Calu3 (cell line): Measurements from ENCODE around the gene MSMO1. TPM values are rescaled to one million over a fixed set of nuclear protein-coding genes. Genes with fewer than 3 reads are reported as not detected.

ENCODE experiments used
- BruUV-seq: library from RNA; stranded (reverse); fragments of 400-500 nt; replicated peaks from 2 replicates; lab custom pipeline; 2021; lab: Mats Ljungman, UMichigan
- CTCF ChIA-PET: fragments of 300-600 bp; sonication (Branson Sonifier 250); formaldehyde crosslinking; loops from one replicate; lab custom pipeline; 2022; ENCODE audit warnings: antibody characterized with exemption; lab: Charles Lee
- DNase-seq: peaks from one replicate; pipeline ENCODE4 v3.0.0; 2022
- H3K27ac Mint-ChIP-seq: one replicate; pipeline ENCODE4 v1.8.0; 2022; ENCODE audit warnings: mixed read lengths; ENCODE audit not compliant: unreplicated experiment
- H3K27me3 Mint-ChIP-seq: one replicate; pipeline ENCODE4 v1.8.0; 2022; ENCODE audit warnings: mixed read lengths; ENCODE audit not compliant: unreplicated experiment
- H3K36me3 Mint-ChIP-seq: one replicate; pipeline ENCODE4 v1.8.0; 2022; ENCODE audit warnings: mild to moderate bottlenecking, moderate library complexity, mixed read lengths; ENCODE audit not compliant: insufficient read depth, unreplicated experiment
- H3K4me1 Mint-ChIP-seq: one replicate; pipeline ENCODE4 v1.8.0; 2022; ENCODE audit warnings: mild to moderate bottlenecking, low read depth, mixed read lengths; ENCODE audit not compliant: unreplicated experiment
- H3K4me3 Mint-ChIP-seq: one replicate; pipeline ENCODE4 v1.8.0; 2022; ENCODE audit warnings: mild to moderate bottlenecking, low read depth, moderate library complexity, mixed read lengths; ENCODE audit not compliant: unreplicated experiment
- H3K9me3 Mint-ChIP-seq: one replicate; pipeline ENCODE4 v1.8.0; 2022; ENCODE audit warnings: low read depth, mixed read lengths; ENCODE audit not compliant: unreplicated experiment
- intact Hi-C: fragments of 100-400 bp; cut with micrococcal nuclease; formaldehyde crosslinking; loops from one replicate; pipeline ENCODE4 v1.10.0; 2022; ENCODE audit not compliant: unreplicated experiment
- total RNA-seq: library from RNA; stranded (reverse); gene quantifications from 2 replicates; pipeline ENCODE4 v1.2.3, GENCODE V29; 2022
- TF ChIP-seq, protein P1 (sequence below): fragments of 200-600 bp; IDR thresholded peaks from one replicate; pipeline ENCODE4 v1.8.0; 2022; ENCODE audit warnings: antibody characterized with exemption; ENCODE audit not compliant: unreplicated experiment

MSMO1 gene
- total RNA-seq, 1 experiment from 2014 or later: 111 TPM

DNA sequence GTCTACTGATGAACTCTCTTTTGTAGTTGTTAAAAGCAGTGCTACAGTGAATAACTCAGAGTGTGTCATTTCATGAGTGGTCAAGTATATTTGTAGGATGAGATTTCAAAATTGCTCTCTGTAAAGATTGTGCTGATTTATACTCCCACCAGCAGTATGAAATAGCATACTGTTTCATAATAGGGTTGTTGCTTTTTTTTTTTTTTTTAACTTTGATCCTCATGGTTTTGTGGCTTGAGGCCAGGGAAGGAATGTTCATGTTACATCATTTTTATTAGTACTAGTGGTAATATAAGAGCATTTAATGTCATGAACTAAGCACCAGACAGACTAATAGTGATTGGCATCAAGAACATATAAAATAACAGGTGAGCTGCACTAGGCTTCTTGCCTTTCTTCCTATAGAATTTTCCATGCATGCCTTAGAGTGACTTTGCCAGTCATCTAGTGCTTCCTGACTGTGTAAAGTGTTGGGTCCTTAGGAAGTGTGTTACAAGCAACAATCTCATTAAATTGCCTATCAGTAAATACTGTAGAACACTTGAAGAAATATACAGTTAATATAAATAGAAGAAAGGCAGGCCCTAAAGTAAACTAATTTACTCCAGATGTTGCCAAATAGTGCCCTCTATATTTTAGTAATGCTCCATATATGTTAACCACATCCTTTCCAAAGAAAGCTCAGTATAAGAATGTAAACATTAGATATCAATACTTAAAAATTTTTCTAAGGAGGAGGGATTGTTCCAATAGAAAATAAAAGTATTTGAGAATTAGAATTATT is 38.6 kb upstream of the MSMO1 start:
- CTCF ChIA-PET: interaction anchor here (0.6 to 0.7 kb wide), 2 partner anchors 61 to 1397 kb away, joined by 3 to 7 read pairs; no protein-coding TSS in a partner anchor
- Mint-ChIP-seq H3K4me3 (no peak overlapping the region), H3K9me3 (no peaks in the 10 kb centered on the region)

DNA sequence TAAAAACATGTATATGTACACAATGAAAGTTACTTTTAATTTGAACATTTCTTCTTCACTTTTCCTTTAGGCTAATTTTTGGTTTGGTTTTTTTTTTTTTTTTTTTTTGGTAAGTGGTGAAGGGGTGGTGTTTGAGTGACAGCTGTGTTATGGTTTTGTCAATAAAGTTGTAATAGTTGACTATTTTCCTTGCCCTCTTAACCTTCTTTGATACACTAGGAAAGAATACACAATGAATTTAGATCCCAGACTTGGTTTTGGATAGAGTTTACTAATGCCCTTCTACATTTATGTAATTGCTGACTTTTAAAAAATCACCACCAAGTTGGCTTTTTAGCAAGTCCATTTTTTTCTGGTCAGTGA is 38.1 kb upstream of the MSMO1 start:
- no peaks in the 10 kb centered on the region for H3K9me3 Mint-ChIP-seq
- H3K36me3 Mint-ChIP-seq: no peaks in the 10 kb centered on the region
- no peaks in the 10 kb centered on the region for H3K4me1 Mint-ChIP-seq
- no peak for DNase-seq
- no TSS peak for BruUV-seq
- CTCF ChIA-PET: interaction anchor here (0.6 to 0.7 kb wide), 2 partner anchors 61 to 1397 kb away, joined by 3 to 7 read pairs; no protein-coding TSS in a partner anchor
- H3K4me3 Mint-ChIP-seq: no peak overlapping the region
- intact Hi-C loops: no loop called here
- no peaks in the 10 kb centered on the region for H3K27me3 Mint-ChIP-seq
- TF ChIP-seq, protein P1, sequence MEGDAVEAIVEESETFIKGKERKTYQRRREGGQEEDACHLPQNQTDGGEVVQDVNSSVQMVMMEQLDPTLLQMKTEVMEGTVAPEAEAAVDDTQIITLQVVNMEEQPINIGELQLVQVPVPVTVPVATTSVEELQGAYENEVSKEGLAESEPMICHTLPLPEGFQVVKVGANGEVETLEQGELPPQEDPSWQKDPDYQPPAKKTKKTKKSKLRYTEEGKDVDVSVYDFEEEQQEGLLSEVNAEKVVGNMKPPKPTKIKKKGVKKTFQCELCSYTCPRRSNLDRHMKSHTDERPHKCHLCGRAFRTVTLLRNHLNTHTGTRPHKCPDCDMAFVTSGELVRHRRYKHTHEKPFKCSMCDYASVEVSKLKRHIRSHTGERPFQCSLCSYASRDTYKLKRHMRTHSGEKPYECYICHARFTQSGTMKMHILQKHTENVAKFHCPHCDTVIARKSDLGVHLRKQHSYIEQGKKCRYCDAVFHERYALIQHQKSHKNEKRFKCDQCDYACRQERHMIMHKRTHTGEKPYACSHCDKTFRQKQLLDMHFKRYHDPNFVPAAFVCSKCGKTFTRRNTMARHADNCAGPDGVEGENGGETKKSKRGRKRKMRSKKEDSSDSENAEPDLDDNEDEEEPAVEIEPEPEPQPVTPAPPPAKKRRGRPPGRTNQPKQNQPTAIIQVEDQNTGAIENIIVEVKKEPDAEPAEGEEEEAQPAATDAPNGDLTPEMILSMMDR: no peak
- H3K27ac Mint-ChIP-seq: no peak overlapping the region

More for the DNA sequence above, 38.6 kb upstream of the MSMO1 start:
- no peaks in the 10 kb centered on the region for H3K4me1 Mint-ChIP-seq
- intact Hi-C loops: no loop called here
- no peaks in the 10 kb centered on the region for H3K36me3 Mint-ChIP-seq
- TF ChIP-seq, protein P1: no peak
- H3K27ac Mint-ChIP-seq: no peak overlapping the region
- no peak for DNase-seq
- BruUV-seq: no TSS peak
- no peaks in the 10 kb centered on the region for H3K27me3 Mint-ChIP-seq

DNA sequence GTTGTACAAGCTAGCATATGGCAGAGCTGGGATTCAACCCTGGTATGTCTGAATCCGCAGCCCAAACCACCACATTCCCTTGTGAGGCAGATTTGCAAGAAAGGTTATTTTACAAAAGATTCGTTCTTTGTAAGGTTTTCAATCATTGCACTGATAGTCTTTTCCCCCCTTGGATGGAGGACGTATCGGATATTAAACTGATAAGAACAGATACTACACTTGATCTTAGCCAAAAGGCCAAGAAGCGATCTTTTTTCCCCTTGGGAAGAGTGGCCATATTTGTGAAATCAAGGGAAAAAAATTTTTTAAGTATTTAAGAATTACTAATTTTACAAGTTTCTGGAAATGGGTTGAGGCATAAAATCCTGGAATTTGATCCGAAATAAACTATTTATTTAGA is 34.4 kb upstream of the MSMO1 start:
- TF ChIP-seq, protein P1: no peak
- Mint-ChIP-seq H3K9me3 (no peaks in the 10 kb centered on the region), H3K4me3 (no peak overlapping the region), H3K27me3 (no peaks in the 10 kb centered on the region), H3K27ac (no peak overlapping the region), H3K36me3 (peaks cover 2% of the 10 kb centered on the region), H3K4me1 (no peaks in the 10 kb centered on the region)
- intact Hi-C loops: no loop called here
- no peak for DNase-seq
- no TSS peak for BruUV-seq
- CTCF ChIA-PET: no interaction called here

DNA sequence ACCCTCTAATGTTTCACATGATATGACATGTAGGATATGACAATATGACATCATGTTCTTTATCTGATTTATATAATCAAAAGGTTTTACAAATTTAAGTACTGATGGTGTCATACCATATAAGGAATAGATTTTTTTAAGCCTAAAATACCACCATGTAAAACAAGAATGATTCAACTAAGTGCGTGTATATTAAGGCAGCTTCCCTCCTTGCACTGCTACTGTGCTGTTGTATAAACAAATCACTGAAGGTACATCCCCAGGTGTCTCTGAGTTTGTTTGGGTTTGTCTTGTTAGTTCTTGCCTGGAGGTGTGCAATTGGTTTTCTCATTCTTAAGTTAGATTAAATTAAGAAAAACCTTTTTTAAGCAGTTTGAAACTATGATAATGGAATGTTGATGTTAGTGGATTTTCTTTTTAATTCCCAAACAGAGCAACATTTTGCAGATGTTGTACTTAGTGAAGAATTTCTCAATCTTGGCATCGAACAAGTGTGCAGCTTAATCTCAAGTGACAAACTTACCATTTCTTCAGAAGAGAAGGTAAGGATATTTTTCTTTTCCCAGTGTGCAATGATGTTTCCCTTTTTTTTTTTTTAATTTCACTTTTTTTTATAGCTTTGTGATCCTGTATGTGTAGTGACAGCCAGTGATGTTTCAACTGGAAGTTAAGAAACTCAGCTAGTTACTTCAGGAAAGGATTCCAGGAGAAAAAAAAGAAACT is 33.4 kb upstream of the MSMO1 start:
- Mint-ChIP-seq H3K36me3 (peaks cover 7% of the 10 kb centered on the region), H3K4me1 (no peaks in the 10 kb centered on the region), H3K27me3 (no peaks in the 10 kb centered on the region), H3K9me3 (no peaks in the 10 kb centered on the region), H3K27ac (no peak overlapping the region), H3K4me3 (no peak overlapping the region)
- TF ChIP-seq, protein P1: no peak
- no TSS peak for BruUV-seq
- intact Hi-C loops: no loop called here
- no peak for DNase-seq
- CTCF ChIA-PET: no interaction called here
